Mesodermal cell (in vitro differentiated cells): ENCODE results near the gene PRKCA.
"Not testable (repeated sequence)": the region's sequence is repeated elsewhere in the genome, so short reads cannot be mapped to it uniquely, and the experiment has no call there.

ENCODE experiments used
- H3K27ac ChIP-seq: 2 replicates; pipeline ENCODE4 v1.7.0; 2013; ENCODE audit warnings: mild to moderate bottlenecking, low read depth, low read length, moderate library complexity; ENCODE audit not compliant: severe bottlenecking
- H3K36me3 ChIP-seq: 2 replicates; pipeline ENCODE4 v1.7.1; 2013; ENCODE audit warnings: mild to moderate bottlenecking, low read length, moderate library complexity; ENCODE audit not compliant: control insufficient read depth, insufficient read depth
- H3K4me1 ChIP-seq: one replicate; pipeline ENCODE4 v1.7.1; 2013; ENCODE audit warnings: mild to moderate bottlenecking, low read length; ENCODE audit not compliant: insufficient read depth, control insufficient read depth, poor library complexity, severe bottlenecking
- H3K4me3 ChIP-seq: 2 replicates; pipeline ENCODE4 v1.7.0; 2013; ENCODE audit warnings: low read length, control low read depth, mild to moderate bottlenecking; ENCODE audit not compliant: insufficient read depth, poor library complexity, severe bottlenecking; ENCODE audit errors: extremely low read depth
- H3K9me3 ChIP-seq: 2 replicates; pipeline ENCODE4 v1.7.1; 2013; ENCODE audit warnings: mild to moderate bottlenecking, low read length, moderate library complexity; ENCODE audit not compliant: control insufficient read depth
- WGBS, 2 experiments: methylation state at CpG; one replicate each; pipeline ENCODE4 v1.1.5; 2013; ENCODE audit warnings: missing lambda C conversion rate in 2 of 2; ENCODE audit not compliant: insufficient coverage in 2 of 2; 5-methylcytosine and 5-hydroxymethylcytosine counted together

Gene PRKCA

DNA sequence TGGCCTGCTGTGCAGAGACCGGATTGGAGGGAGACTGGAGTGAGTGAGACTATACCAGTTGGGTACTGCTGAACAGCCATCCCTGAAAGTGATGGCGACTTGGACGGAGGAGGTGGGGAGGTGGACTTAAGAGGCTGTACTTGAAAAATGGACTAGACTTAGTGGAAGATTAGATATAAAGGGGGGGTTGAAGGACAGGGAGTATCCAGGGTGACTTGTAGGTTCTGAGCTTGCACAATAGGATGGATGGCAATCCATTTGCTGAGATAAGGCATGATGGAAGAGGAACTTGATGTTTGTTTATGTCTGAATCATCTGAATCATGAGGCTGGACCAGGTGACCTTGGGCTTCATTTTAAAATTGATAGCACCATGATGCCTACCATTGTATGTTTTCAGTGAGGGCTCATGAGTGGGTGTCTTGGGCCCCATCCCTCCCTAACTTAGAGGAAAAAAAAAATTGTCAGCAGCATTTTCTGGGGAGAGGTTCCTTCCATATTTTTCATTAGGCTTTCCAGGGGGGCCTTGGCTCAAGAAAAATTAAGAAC, 41.2 kb downstream of the PRKCA start:
- H3K4me1 ChIP-seq, result peaks cover 9% of the 10 kb centered on the region
- H3K36me3 ChIP-seq, result no peaks in the 10 kb centered on the region
- H3K4me3 ChIP-seq, result no peak overlapping the region
- H3K27ac ChIP-seq, result no peak overlapping the region
- no peaks in the 10 kb centered on the region for H3K9me3 ChIP-seq
- WGBS, 2 experiments, result 100% methylated on average over 2 to 3 of the region's 3 CpGs

DNA sequence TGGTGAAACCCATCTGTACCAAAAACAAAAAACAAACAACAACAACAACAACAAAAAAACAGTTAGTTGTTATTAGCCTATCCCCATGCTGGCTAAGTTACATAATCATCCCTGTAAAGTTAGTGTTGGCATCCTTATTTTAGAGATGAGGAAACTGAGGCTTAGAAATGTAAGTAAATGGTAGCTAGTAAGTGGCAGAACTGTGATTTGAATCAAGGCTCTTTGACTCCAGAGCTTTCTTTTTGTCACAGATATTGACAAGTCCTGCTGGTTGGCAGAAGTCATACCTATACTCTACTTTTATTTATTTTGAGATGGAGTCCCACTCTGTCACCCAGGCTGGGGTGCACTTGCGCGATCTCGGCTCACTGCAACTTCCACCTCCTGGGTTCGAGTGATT, 42.1 kb downstream of the PRKCA start:
- WGBS, 2 experiments, result 94 to 98% methylated on average over 4 of the region's 4 CpGs
- H3K4me1 ChIP-seq, result peaks cover 17% of the 10 kb centered on the region

GRCh38 chr17:66345264-66345663, 42.9 kb downstream of the PRKCA start:
- peaks cover 21% of the 10 kb centered on the region for H3K4me1 ChIP-seq
- H3K36me3 ChIP-seq, result no peaks in the 10 kb centered on the region
- no peak overlapping the region for H3K4me3 ChIP-seq
- WGBS, 2 experiments, result 58 to 70% methylated on average over 3 of the region's 4 CpGs
- H3K9me3 ChIP-seq, result no peaks in the 10 kb centered on the region
- H3K27ac ChIP-seq, result no peak overlapping the region

More for the DNA sequence above, 42.1 kb downstream of the PRKCA start:
- Histone ChIP-seq H3K4me3 (no peak overlapping the region), H3K9me3 (no peaks in the 10 kb centered on the region), H3K36me3 (no peaks in the 10 kb centered on the region), H3K27ac (no peak overlapping the region)

- 91 to 92% methylated on average over 5 to 6 of the region's 12 CpGs for WGBS, 2 experiments
- not testable (repeated sequence) for H3K36me3 ChIP-seq, H3K9me3 ChIP-seq, H3K4me3 ChIP-seq, H3K27ac ChIP-seq
- peaks cover 21% of the 10 kb centered on the region for H3K4me1 ChIP-seq
These were observed 43.7 kb downstream of the PRKCA start for GRCh38 chr17:66345949-66346638.

- Histone ChIP-seq H3K36me3 (no peaks in the 10 kb centered on the region), H3K27ac (no peak overlapping the region), H3K4me3 (no peak overlapping the region), H3K9me3 (no peaks in the 10 kb centered on the region), H3K4me1 (peaks cover 21% of the 10 kb centered on the region)
- 86 to 100% methylated on average over 4 to 5 of the region's 10 CpGs for WGBS, 2 experiments
These were observed 45.5 kb downstream of the PRKCA start for GRCh38 chr17:66347661-66348514.

GRCh38 chr17:66348584-66349165, 46.3 kb downstream of the PRKCA start:
- Histone ChIP-seq H3K9me3 (no peaks in the 10 kb centered on the region), H3K36me3 (no peaks in the 10 kb centered on the region), H3K4me1 (peaks cover 21% of the 10 kb centered on the region), H3K4me3 (no peak overlapping the region), H3K27ac (peak overlapping the region; percentile 51)
- WGBS, 2 experiments, result 96 to 100% methylated on average over 3 of the region's 4 CpGs

GRCh38 chr17:66349521-66350254, 47.3 kb downstream of the PRKCA start:
- H3K27ac ChIP-seq, result no peak overlapping the region
- WGBS, 2 experiments, result 67 to 71% methylated on average over 6 to 7 of the region's 12 CpGs
- no peaks in the 10 kb centered on the region for H3K36me3 ChIP-seq

DNA sequence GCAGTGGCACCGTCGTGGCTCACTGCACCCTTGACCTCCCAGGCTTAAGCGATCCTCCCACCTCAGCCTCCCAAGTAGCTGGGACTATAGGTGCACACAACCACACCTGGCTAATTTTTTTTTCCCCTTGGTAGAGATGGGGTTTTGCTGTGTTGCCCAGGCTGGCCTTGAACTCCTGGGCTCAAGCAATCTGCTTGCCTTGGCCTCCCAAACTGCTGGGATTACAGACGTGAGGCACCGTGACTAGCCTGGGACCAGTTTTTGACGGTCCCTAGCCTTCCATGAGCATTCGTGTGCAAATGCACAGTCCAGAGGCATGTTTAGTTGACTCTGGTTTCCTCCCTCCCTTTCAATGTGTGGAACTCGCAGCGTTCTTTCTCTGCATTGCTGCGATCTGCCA, 48.2 kb downstream of the PRKCA start:
- not testable (repeated sequence) for H3K36me3 ChIP-seq, H3K27ac ChIP-seq, H3K9me3 ChIP-seq, H3K4me3 ChIP-seq
- WGBS, 2 experiments, result 96% methylated on average over 5 to 8 of the region's 10 CpGs
- peaks cover 21% of the 10 kb centered on the region for H3K4me1 ChIP-seq

More at GRCh38 chr17:66349521-66350254, 47.3 kb downstream of the PRKCA start:
- Histone ChIP-seq H3K4me1 (peaks cover 21% of the 10 kb centered on the region), H3K4me3 (no peak overlapping the region), H3K9me3 (no peaks in the 10 kb centered on the region)

GRCh38 chr17:66351033-66351432, 48.6 kb downstream of the PRKCA start:
- 80 to 94% methylated on average over 2 to 4 of the region's 5 CpGs for WGBS, 2 experiments
- Histone ChIP-seq H3K4me3 (no peak overlapping the region), H3K4me1 (peaks cover 21% of the 10 kb centered on the region), H3K27ac (no peak overlapping the region), H3K36me3 (no peaks in the 10 kb centered on the region), H3K9me3 (no peaks in the 10 kb centered on the region)

DNA sequence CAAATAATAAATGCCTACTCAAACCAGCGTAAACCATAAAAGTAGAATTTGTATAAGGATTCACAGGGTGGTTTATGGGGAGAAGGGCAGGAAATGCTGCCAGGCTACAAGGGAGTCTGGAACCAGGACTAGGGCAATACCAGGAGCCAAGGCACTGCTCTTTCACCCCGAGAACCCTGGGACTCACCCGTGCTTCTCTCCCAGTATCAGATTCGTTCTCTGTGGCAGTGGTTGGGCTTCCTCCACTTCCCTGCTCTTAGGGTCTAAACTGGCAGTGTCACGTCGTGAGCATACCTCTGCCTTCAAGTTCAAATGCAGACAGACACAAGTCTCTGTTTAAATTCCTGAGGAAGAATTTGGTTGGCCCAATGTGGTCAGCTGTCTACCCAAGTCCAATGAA, 49.3 kb downstream of the PRKCA start:
- 87 to 90% methylated on average over 3 to 5 of the region's 6 CpGs for WGBS, 2 experiments
- H3K36me3 ChIP-seq, result no peaks in the 10 kb centered on the region

More for the DNA sequence above, 49.3 kb downstream of the PRKCA start:
- H3K4me3 ChIP-seq, result no peak overlapping the region
- H3K9me3 ChIP-seq, result no peaks in the 10 kb centered on the region
- peaks cover 21% of the 10 kb centered on the region for H3K4me1 ChIP-seq
- no peak overlapping the region for H3K27ac ChIP-seq
